DND-41 (cell line): Measurements from ENCODE around the gene PRR23E.

Experiments
- ATAC-seq: fragments of 200-7000 bp; cut with Tn5 transposase; 3 replicates; pipeline ENCODE4 v1.9.1; 2021; ENCODE audit warnings: low read depth; ENCODE audit not compliant: insufficient read depth
- DNase-seq: peaks from one replicate; pipeline ENCODE4 v3.0.0-alpha.2; 2020
- H2AFZ ChIP-seq: 2 replicates; pipeline ENCODE4 v1.6.0; 2012; ENCODE audit warnings: low read depth, low read length
- H3K27ac ChIP-seq: 2 replicates; pipeline ENCODE4 v1.5.1; 2012; ENCODE audit warnings: low read length, inconsistent platforms
- H3K27me3 ChIP-seq: fragments of 200-600 bp; sonication (generic); 2 replicates; pipeline ENCODE4 v1.6.0; 2012; ENCODE audit warnings: low read length, mild to moderate bottlenecking, inconsistent platforms; ENCODE audit not compliant: insufficient read depth, poor library complexity
- H3K36me3 ChIP-seq: 2 replicates; pipeline ENCODE4 v1.5.1; 2012; ENCODE audit warnings: low read length, inconsistent platforms; ENCODE audit not compliant: insufficient read depth
- H3K4me1 ChIP-seq: 2 replicates; pipeline ENCODE4 v1.5.1; 2012; ENCODE audit warnings: mild to moderate bottlenecking, low read length; ENCODE audit not compliant: insufficient read depth
- H3K4me2 ChIP-seq: 2 replicates; pipeline ENCODE4 v1.6.0; 2012; ENCODE audit warnings: mild to moderate bottlenecking, moderate library complexity, low read length, inconsistent platforms; ENCODE audit not compliant: insufficient read depth
- H3K4me3 ChIP-seq, 2 experiments: fragments of 200-600 bp in 1 of 2; shearing (Covaris generic) in 1 of 2; 2 replicates each; pipeline ENCODE4 v1.5.1; 2012 to 2016; ENCODE audit warnings: inconsistent platforms in 2 of 2, low read length in 2 of 2, mild to moderate bottlenecking in 2 of 2, low read depth in 1 of 2, moderate library complexity in 1 of 2
- H3K79me2 ChIP-seq: 2 replicates; pipeline ENCODE4 v1.6.0; 2012; ENCODE audit warnings: low read length, inconsistent platforms; ENCODE audit not compliant: insufficient read depth
- H3K9ac ChIP-seq: 2 replicates; pipeline ENCODE4 v1.6.0; 2012; ENCODE audit warnings: low read depth, mild to moderate bottlenecking, inconsistent platforms, low read length, moderate library complexity
- H3K9me3 ChIP-seq: 2 replicates; pipeline ENCODE4 v1.5.1; 2012; ENCODE audit warnings: low read length, moderate library complexity, mild to moderate bottlenecking, inconsistent platforms; ENCODE audit not compliant: insufficient read depth, severe bottlenecking
- H4K20me1 ChIP-seq: 2 replicates; pipeline ENCODE4 v1.6.0; 2012; ENCODE audit warnings: low read length; ENCODE audit not compliant: insufficient read depth
- CTCF ChIP-seq: IDR thresholded peaks from 2 replicates; pipeline ENCODE4 v1.5.1; 2012; ENCODE audit warnings: borderline replicate concordance, low read length, moderate library complexity, mild to moderate bottlenecking; ENCODE audit not compliant: poor library complexity, severe bottlenecking; ENCODE audit errors: extremely low read depth
- EZH2 ChIP-seq: IDR thresholded peaks from 3 replicates; pipeline ENCODE4 v1.6.1; 2012; ENCODE audit warnings: borderline replicate concordance, low read depth, mild to moderate bottlenecking, moderate library complexity, low read length, inconsistent platforms; ENCODE audit not compliant: severe bottlenecking

Gene PRR23E

GRCh38 chr3:127206611-127207516, 13.9 kb downstream of the PRR23E start:
- Histone ChIP-seq H3K9ac (no peak overlapping the region), H2AFZ (no peak overlapping the region), H3K9me3 (no peaks in the 10 kb centered on the region), H3K36me3 (no peaks in the 10 kb centered on the region), H3K27ac (no peak overlapping the region), H3K4me2 (no peak overlapping the region), H4K20me1 (no peaks in the 10 kb centered on the region), H3K4me3 (no peak overlapping the region), H3K4me1 (no peaks in the 10 kb centered on the region), H3K79me2 (no peaks in the 10 kb centered on the region), H3K27me3 (no peaks in the 10 kb centered on the region)
- no peak for ATAC-seq
- DNase-seq: no peak
- TF ChIP-seq CTCF (no peak), EZH2 (no peak)

- peaks cover 1% of the 10 kb centered on the region; the same call in 1 of the 2 replicates for H3K4me1 ChIP-seq
- no peaks in the 10 kb centered on the region for H3K79me2 ChIP-seq
- H3K27ac ChIP-seq: no peak overlapping the region
- no peak overlapping the region for H3K4me3 ChIP-seq
- no peak overlapping the region for H3K9ac ChIP-seq
- no peaks in the 10 kb centered on the region for H3K9me3 ChIP-seq
- ATAC-seq (no peak), DNase-seq (no peak)
- TF ChIP-seq EZH2 (no peak), CTCF (no peak)
- H3K27me3 ChIP-seq: no peaks in the 10 kb centered on the region
- H3K36me3 ChIP-seq: no peaks in the 10 kb centered on the region
- H4K20me1 ChIP-seq: no peaks in the 10 kb centered on the region
- H3K4me2 ChIP-seq: no peak overlapping the region
- H2AFZ ChIP-seq: no peak overlapping the region
Measured at GRCh38 chr3:127207727-127208482, 15.0 kb downstream of the PRR23E start.

GRCh38 chr3:127208483-127209100, 15.7 kb downstream of the PRR23E start:
- Histone ChIP-seq H3K36me3 (no peaks in the 10 kb centered on the region), H3K9me3 (no peaks in the 10 kb centered on the region), H3K9ac (no peak overlapping the region), H3K27me3 (no peaks in the 10 kb centered on the region), H3K79me2 (no peaks in the 10 kb centered on the region), H3K4me1 (peaks cover 8% of the 10 kb centered on the region), H2AFZ (no peak overlapping the region), H3K4me3 (no peak overlapping the region), H4K20me1 (no peaks in the 10 kb centered on the region), H3K4me2 (no peak overlapping the region), H3K27ac (no peak overlapping the region)
- no peak for ATAC-seq
- DNase-seq: no peak
- TF ChIP-seq CTCF (no peak), EZH2 (no peak)
